D721Med (cell line): ENCODE results near the gene TPPP3.
"Not testable (repeated sequence)": the region's sequence is repeated elsewhere in the genome, so short reads cannot be mapped to it uniquely, and the experiment has no call there.

ENCODE experiments used
- DNase-seq: peaks from one replicate; pipeline ENCODE4 v3.0.0; 2011; ENCODE audit warnings: low spot score; ENCODE audit not compliant: insufficient read length
- FAIRE-seq: peaks from 2 replicates; lab custom pipeline; 2011; peaks lifted over from hg19 to GRCh38; lab: Jason Lieb, UNC
- CTCF ChIP-seq: IDR thresholded peaks from 2 replicates; pipeline ENCODE4 v1.5.1; 2012; ENCODE audit warnings: mild to moderate bottlenecking, control low read depth; ENCODE audit not compliant: insufficient read depth; ENCODE audit errors: missing control alignments

Gene TPPP3

GRCh38 chr16:67372664-67373063 lies 20.6 kb downstream of the TPPP3 start:
- no peak for DNase-seq
- peak; percentile 44 for TF ChIP-seq CTCF
- no peak for FAIRE-seq

GRCh38 chr16:67370661-67371060 lies 22.6 kb downstream of the TPPP3 start:
- FAIRE-seq = no peak
- no peak for DNase-seq
- no peak for TF ChIP-seq CTCF

- no peak for TF ChIP-seq CTCF
- DNase-seq (no peak), FAIRE-seq (no peak)
Measured at GRCh38 chr16:67364600-67365235, 28.6 kb downstream of the TPPP3 start.

GRCh38 chr16:67361038-67361437 lies 32.3 kb downstream of the TPPP3 start:
- no peak for DNase-seq
- no peak for TF ChIP-seq CTCF
- FAIRE-seq = no peak

GRCh38 chr16:67359540-67360269 lies 33.6 kb downstream of the TPPP3 start:
- FAIRE-seq, DNase-seq: not testable (repeated sequence)

- no peak for TF ChIP-seq CTCF
- DNase-seq = no peak
- no peak for FAIRE-seq
Measured at GRCh38 chr16:67357561-67357960, 35.7 kb downstream of the TPPP3 start.

- no peak for TF ChIP-seq CTCF
- no peak for DNase-seq
- no peak for FAIRE-seq
Measured at GRCh38 chr16:67356396-67356795, 36.9 kb downstream of the TPPP3 start.

- DNase-seq, FAIRE-seq: not testable (repeated sequence)
Measured at GRCh38 chr16:67352463-67352862, 40.8 kb downstream of the TPPP3 start.
